Vagina (tissue), 2 donors: ENCODE measurements around the gene TMC1. TPM values are rescaled to one million over a fixed set of nuclear protein-coding genes. Genes with fewer than 3 reads are reported as not detected.

Experiments
- DNase-seq, 2 donors: peaks; one replicate each; pipeline ENCODE4 v3.0.0-alpha.2; 2017; ENCODE audit errors: extremely low spot score in 2 of 2
- H3K27ac ChIP-seq: fragments of 200-600 bp; sonication (generic); one replicate; pipeline ENCODE4 v1.5.1; 2019
- H3K27me3 ChIP-seq: fragments of 200-600 bp; sonication (generic); one replicate; pipeline ENCODE4 v1.5.1; 2019
- H3K36me3 ChIP-seq, 2 donors: fragments of 200-600 bp; sonication (generic); one replicate each; pipeline ENCODE4 v1.5.1; 2017 to 2019
- H3K4me1 ChIP-seq: fragments of 200-600 bp; sonication (generic); one replicate; pipeline ENCODE4 v1.5.1; 2019
- H3K4me3 ChIP-seq, 2 donors: fragments of 200-600 bp; sonication (generic); 1 replicate in 1 of 2; 2 replicates in 1 of 2; pipeline ENCODE4 v1.5.1; 2016 to 2019
- H3K9me3 ChIP-seq: fragments of 200-600 bp; sonication (generic); one replicate; pipeline ENCODE4 v1.5.1; 2019
- POLR2A ChIP-seq, 2 donors: fragments of 450-650 bp; IDR thresholded peaks; one replicate each; pipeline ENCODE4 v1.6.1; 2017; ENCODE audit warnings: antibody characterized with exemption in 2 of 2, mild to moderate bottlenecking in 2 of 2, moderate library complexity in 2 of 2
- POLR2AphosphoS5 ChIP-seq, 2 donors: sonication (generic); formaldehyde crosslinking; IDR thresholded peaks; one replicate each; pipeline ENCODE4 v1.9.0; 2017; ENCODE audit warnings: antibody characterized with exemption in 2 of 2, mild to moderate bottlenecking in 2 of 2, low read depth in 1 of 2; ENCODE audit not compliant: insufficient read depth in 1 of 2
- intact Hi-C: fragments of 100-400 bp; cut with DNase I; formaldehyde crosslinking; loops from one replicate; pipeline ENCODE4 v1.15.1; 2023
- total RNA-seq: library from RNA; depleted of rRNA; stranded (reverse); fragments of >200 nt; gene quantifications from one replicate; pipeline ENCODE4 v1.2.3, GENCODE V29; 2016
- TF ChIP-seq, protein P1 (sequence below), 3 experiments: fragments of 450-650 bp in 2 of 3; fragments of 200-600 bp in 1 of 3; sonication (generic) in 1 of 3; IDR thresholded peaks; one replicate each; pipeline ENCODE4 v1.5.1; 2017 to 2019; ENCODE audit warnings: antibody characterized with exemption in 3 of 3, mild to moderate bottlenecking in 2 of 3, moderate library complexity in 2 of 3

Gene TMC1
- total RNA-seq, 1 donor from 2014 or later: not detected

GRCh38 chr9:72816666-72817065 is 295.3 kb downstream of the TMC1 start:
- no peak for DNase-seq
- Histone ChIP-seq H3K36me3 (no peaks in the 10 kb centered on the region), H3K27me3 (no peaks in the 10 kb centered on the region), H3K4me3 (no peak overlapping the region), H3K9me3 (no peaks in the 10 kb centered on the region), H3K4me1 (peaks cover 8% of the 10 kb centered on the region), H3K27ac (no peak overlapping the region)
- TF ChIP-seq, protein P1, sequence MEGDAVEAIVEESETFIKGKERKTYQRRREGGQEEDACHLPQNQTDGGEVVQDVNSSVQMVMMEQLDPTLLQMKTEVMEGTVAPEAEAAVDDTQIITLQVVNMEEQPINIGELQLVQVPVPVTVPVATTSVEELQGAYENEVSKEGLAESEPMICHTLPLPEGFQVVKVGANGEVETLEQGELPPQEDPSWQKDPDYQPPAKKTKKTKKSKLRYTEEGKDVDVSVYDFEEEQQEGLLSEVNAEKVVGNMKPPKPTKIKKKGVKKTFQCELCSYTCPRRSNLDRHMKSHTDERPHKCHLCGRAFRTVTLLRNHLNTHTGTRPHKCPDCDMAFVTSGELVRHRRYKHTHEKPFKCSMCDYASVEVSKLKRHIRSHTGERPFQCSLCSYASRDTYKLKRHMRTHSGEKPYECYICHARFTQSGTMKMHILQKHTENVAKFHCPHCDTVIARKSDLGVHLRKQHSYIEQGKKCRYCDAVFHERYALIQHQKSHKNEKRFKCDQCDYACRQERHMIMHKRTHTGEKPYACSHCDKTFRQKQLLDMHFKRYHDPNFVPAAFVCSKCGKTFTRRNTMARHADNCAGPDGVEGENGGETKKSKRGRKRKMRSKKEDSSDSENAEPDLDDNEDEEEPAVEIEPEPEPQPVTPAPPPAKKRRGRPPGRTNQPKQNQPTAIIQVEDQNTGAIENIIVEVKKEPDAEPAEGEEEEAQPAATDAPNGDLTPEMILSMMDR (IDR thresholded peaks at IDR 0.05): no peak
- TF ChIP-seq POLR2A (IDR thresholded peaks at IDR 0.05): no peak
- no peak for TF ChIP-seq POLR2AphosphoS5 (IDR thresholded peaks at IDR 0.05; ENCODE audit: insufficient read depth in 1 of 2, low read depth in 1 of 2)
- intact Hi-C loops: no loop called here

DNA sequence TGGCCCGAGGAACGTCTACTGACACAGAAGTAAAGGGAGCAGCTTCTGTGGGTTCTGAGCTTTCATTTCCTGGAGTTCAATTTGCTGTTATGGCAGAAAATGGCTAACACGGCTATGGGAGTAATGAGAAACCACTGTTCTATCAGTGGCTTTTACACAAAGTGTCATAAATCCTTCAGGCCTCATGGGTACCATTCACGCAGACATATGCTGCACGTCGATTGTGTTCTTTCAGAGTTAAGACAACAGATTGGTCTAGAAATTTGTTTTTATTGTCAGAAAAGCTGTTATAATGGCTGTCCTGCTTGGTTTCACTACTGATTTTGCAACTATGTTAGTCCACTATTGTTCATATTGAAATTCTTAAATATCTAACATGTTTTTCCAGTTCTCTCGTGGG is 296.0 kb downstream of the TMC1 start:
- Histone ChIP-seq H3K9me3 (no peaks in the 10 kb centered on the region), H3K27me3 (no peaks in the 10 kb centered on the region), H3K4me1 (peaks cover 8% of the 10 kb centered on the region), H3K36me3 (no peaks in the 10 kb centered on the region), H3K4me3 (no peak overlapping the region), H3K27ac (no peak overlapping the region)
- DNase-seq: no peak
- intact Hi-C loops: no loop called here
- TF ChIP-seq, protein P1 (IDR thresholded peaks at IDR 0.05): no peak
- TF ChIP-seq POLR2A (IDR thresholded peaks at IDR 0.05): no peak
- TF ChIP-seq POLR2AphosphoS5 (IDR thresholded peaks at IDR 0.05; ENCODE audit: insufficient read depth in 1 of 2, low read depth in 1 of 2): no peak

GRCh38 chr9:72818385-72818784 is 297.0 kb downstream of the TMC1 start:
- TF ChIP-seq POLR2AphosphoS5 (IDR thresholded peaks at IDR 0.05; ENCODE audit: insufficient read depth in 1 of 2, low read depth in 1 of 2) (no peak), POLR2A (IDR thresholded peaks at IDR 0.05) (no peak)
- TF ChIP-seq, protein P1 (IDR thresholded peaks at IDR 0.05): no peak
- Histone ChIP-seq H3K36me3 (no peaks in the 10 kb centered on the region), H3K4me1 (peaks cover 7% of the 10 kb centered on the region), H3K27ac (no peak overlapping the region), H3K9me3 (no peaks in the 10 kb centered on the region), H3K27me3 (no peaks in the 10 kb centered on the region), H3K4me3 (no peak overlapping the region)
- intact Hi-C loops: no loop called here
- DNase-seq: no peak

DNA sequence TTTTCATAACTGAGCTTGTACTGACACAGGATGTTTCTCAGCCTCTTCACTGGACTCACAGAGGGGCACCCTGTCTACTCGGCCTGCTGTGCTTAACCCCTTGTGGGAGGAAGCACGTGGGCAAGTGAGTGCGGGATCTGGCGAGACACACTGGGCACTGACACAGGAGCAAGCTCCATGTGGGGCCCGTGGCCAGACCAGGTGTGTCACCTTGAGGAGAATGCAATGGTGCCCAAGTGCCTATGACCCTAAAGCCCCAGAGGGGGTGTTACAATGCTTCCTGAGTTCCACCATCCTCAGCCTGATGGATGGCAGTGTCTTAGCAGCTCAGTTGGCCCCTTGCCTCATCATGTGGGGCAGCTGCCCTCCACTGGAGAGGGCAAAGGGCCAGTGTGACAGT is 302.6 kb downstream of the TMC1 start:
- TF ChIP-seq POLR2A (IDR thresholded peaks at IDR 0.05): no peak
- no peak for TF ChIP-seq POLR2AphosphoS5 (IDR thresholded peaks at IDR 0.05; ENCODE audit: insufficient read depth in 1 of 2, low read depth in 1 of 2)
- TF ChIP-seq, protein P1 (IDR thresholded peaks at IDR 0.05): no peak
- Histone ChIP-seq H3K27ac (no peak overlapping the region), H3K36me3 (no peaks in the 10 kb centered on the region), H3K9me3 (no peaks in the 10 kb centered on the region), H3K27me3 (no peaks in the 10 kb centered on the region), H3K4me1 (peaks cover 19% of the 10 kb centered on the region), H3K4me3 (no peak overlapping the region)
- intact Hi-C loops: loop anchor here (5.0 kb wide), 1 partner anchor 542 kb away; no protein-coding TSS in a partner anchor
- DNase-seq: no peak

- H3K27ac ChIP-seq: peak overlapping the region; percentile 56
- no peaks in the 10 kb centered on the region for H3K27me3 ChIP-seq
- no peaks in the 10 kb centered on the region for H3K9me3 ChIP-seq
- intact Hi-C loops: no loop called here
- peaks cover 19% of the 10 kb centered on the region for H3K4me1 ChIP-seq
- H3K4me3 ChIP-seq: no peak overlapping the region
- no peak for DNase-seq
- no peaks in the 10 kb centered on the region for H3K36me3 ChIP-seq
- TF ChIP-seq POLR2A (IDR thresholded peaks at IDR 0.05) (no peak), POLR2AphosphoS5 (IDR thresholded peaks at IDR 0.05; ENCODE audit: insufficient read depth in 1 of 2, low read depth in 1 of 2) (no peak)
- TF ChIP-seq, protein P1 (IDR thresholded peaks at IDR 0.05): no peak
These were observed 305.9 kb downstream of the TMC1 start for GRCh38 chr9:72826996-72827949.
